ENCODE results near the gene TBXA2R.
A peak's percentile ranks its signal among the peaks of the same experiment; 100 is the strongest.

- peak; percentile 29 to 62 (median 32) for TF ChIP-seq CTCF (IDR thresholded peaks at IDR 0.05)
- no peak for TF ChIP-seq POLR2A (IDR thresholded peaks at IDR 0.05; ENCODE audit: low read depth)
Observed at GRCh38 chr19:3547301-3547731, 59.4 kb downstream of the TBXA2R start.
